ENCODE results near the gene CHID1.

The CHID1 gene

DNA sequence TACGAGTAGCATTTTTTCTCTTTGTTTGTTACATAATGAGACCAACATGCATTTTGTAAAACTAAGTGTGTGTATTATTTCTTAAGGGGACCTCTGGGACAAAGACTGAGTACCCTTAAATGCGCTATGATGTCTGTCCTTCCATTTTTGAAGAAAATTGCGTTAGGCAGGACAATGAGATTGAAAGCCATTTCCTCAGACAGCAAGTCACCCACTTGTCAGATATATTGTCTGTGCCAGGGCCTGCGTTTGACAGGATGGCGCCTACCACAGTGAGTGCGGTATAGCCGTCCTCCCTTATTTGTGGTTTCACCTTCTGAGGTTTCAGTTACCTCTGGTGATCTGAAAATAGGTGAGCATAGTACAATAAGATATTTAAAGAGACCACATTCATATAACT is 17.3 kb upstream of the CHID1 start:
- 42% methylated on average over 2 of the region's 7 CpGs for WGBS (ENCODE audit: insufficient coverage)
- ChIA-PET CTCF (interaction anchor here (0.8 to 1.4 kb wide), 2 partner anchors 18 to 24 kb away, joined by 3 to 4 read pairs; partner anchors contain the start of gene CHID1), POLR2A (no interaction called here)

DNA sequence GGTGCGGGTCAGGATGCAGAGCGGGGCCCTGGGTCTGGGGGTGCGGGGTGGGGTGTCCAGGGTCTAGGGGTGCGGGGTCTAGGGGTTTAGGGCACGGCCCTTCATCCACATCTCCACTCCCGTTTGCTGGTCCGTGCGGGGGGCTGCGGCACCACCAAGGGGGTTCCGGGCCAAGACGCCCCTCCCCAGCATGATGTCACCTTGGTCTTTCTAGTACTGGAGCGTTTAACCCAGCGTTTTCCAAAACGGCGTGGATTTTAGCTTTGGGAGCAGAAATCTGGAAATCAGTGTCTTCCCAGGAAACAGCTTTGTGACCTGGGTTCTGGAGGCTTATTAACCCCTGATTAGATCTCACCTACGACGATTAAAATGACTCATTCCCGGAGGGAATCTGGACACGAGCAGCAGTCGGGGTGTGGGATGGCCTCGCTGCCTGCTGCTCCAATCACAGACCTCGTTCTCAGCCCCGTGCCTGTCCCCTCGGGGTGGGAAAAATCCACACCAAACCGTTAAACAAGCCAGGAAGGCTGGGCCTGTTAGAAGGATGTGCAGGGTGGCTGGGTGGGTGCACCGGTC is 15.8 kb upstream of the CHID1 start:
- Histone ChIP-seq H3K4me1 (ENCODE audit: control extremely low read depth in 1 of 4, control insufficient read depth in 4 of 4, insufficient read depth in 4 of 4, low read length in 3 of 4) (peaks cover 13 to 45% (median 41%) of the 10 kb centered on the region in 4 experiments), H3K27ac (ENCODE audit: insufficient read depth in 1 of 2, low read depth in 1 of 2, low read length in 2 of 2, poor library complexity in 1 of 2, severe bottlenecking in 2 of 2) (no peak overlapping the region), H3K27me3 (replicated peaks in 2 of 5; ENCODE audit: control insufficient read depth in 4 of 5, insufficient read depth in 5 of 5, low read length in 4 of 5) (no peaks in the 10 kb centered on the region), H3K4me3 (ENCODE audit: control insufficient read depth in 1 of 7, extremely low read depth in 1 of 7, insufficient read depth in 4 of 7, low read depth in 2 of 7, low read length in 6 of 7) (peak overlapping the region; percentile 15 to 82 (median 72)), H3K9me3 (ENCODE audit: control extremely low read depth in 1 of 5, control insufficient read depth in 4 of 5, insufficient read depth in 2 of 5, low read depth in 1 of 5, low read length in 4 of 5) (no peaks in the 10 kb centered on the region), H3K36me3 (ENCODE audit: control insufficient read depth in 4 of 4, insufficient read depth in 4 of 4, low read length in 3 of 4) (peaks cover 0 to 8% (median 0%) of the 10 kb centered on the region in 4 experiments)
- 7% methylated on average over 23 of the region's 26 CpGs for WGBS (ENCODE audit: insufficient coverage)
- CTCF ChIA-PET = interaction anchor here (0.7 to 1.2 kb wide), 2 partner anchors 50 to 80 kb away, joined by 3 read pairs; no protein-coding TSS in a partner anchor
- DNase-seq = peak in 1 of 3 donors; percentile 43
- POLR2A ChIA-PET = no interaction called here

More for the DNA sequence above, 17.3 kb upstream of the CHID1 start:
- Histone ChIP-seq H3K36me3 (ENCODE audit: control insufficient read depth in 4 of 4, insufficient read depth in 4 of 4, low read length in 3 of 4) (peaks cover 0 to 8% (median 0%) of the 10 kb centered on the region in 4 experiments), H3K27me3 (replicated peaks in 2 of 5; ENCODE audit: control insufficient read depth in 4 of 5, insufficient read depth in 5 of 5, low read length in 4 of 5) (no peaks in the 10 kb centered on the region), H3K9me3 (ENCODE audit: control extremely low read depth in 1 of 5, control insufficient read depth in 4 of 5, insufficient read depth in 2 of 5, low read depth in 1 of 5, low read length in 4 of 5) (no peaks in the 10 kb centered on the region), H3K4me1 (ENCODE audit: control extremely low read depth in 1 of 4, control insufficient read depth in 4 of 4, insufficient read depth in 4 of 4, low read length in 3 of 4) (peaks cover 28 to 59% (median 55%) of the 10 kb centered on the region in 4 experiments), H3K27ac (ENCODE audit: insufficient read depth in 1 of 2, low read depth in 1 of 2, low read length in 2 of 2, poor library complexity in 1 of 2, severe bottlenecking in 2 of 2) (no peak overlapping the region), H3K4me3 (ENCODE audit: control insufficient read depth in 1 of 7, extremely low read depth in 1 of 7, insufficient read depth in 4 of 7, low read depth in 2 of 7, low read length in 6 of 7) (no peak overlapping the region)
- peak in 1 of 3 donors; percentile 38 for DNase-seq

DNA sequence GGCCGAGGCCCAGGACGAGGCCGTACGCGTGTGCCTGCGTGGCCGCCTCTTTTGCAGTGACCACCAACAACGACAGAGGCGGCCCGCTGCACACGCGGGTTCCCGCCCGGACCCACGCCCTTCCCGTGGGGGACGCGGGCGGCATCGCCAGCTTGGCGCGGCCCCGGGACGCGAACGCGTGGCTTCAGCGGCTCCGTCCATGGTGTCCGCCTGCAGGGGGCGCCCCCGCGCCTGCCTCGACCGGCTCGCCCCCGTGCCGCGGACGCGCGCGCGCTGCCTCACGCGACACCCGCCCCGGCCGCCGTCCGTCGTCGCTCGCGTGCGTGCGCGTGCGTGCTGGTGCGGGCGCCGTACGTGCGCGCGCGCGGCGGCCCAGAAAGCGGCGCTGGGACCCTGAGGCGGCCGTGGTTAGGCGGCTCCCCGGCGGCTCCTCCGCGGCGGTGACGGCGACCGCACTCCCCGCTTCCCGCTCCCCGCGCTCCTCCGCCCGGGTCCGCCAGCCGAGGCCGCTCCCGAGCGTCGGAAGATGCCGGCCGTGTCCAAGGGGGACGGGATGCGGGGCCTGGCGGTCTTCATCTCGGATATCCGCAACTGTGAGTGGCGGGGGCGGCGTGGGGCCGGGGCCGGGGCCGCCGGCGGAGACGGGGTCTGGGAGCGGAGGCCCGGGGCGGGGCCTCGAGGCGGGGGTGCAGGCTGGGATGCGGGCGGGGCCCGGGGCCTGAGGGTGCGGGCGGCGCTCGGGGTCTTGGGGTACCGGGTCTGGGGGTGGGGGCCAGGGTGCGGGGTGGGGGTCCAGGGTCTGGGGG is 15.1 kb upstream of the CHID1 start, which contains the start of gene AP2A2:
AP2A2 (plus strand) TSS at position 375 of the 806 bp plus-strand sequence; CDS start at position 527, 152 bp downstream.
- CTCF ChIA-PET = interaction anchor here (1.0 to 2.0 kb wide), 9 partner anchors 8 to 80 kb away, joined by 3 to 9 read pairs (median 4); no protein-coding TSS in a partner anchor
- Histone ChIP-seq H3K4me1 (ENCODE audit: control extremely low read depth in 1 of 4, control insufficient read depth in 4 of 4, insufficient read depth in 4 of 4, low read length in 3 of 4) (peaks cover 8 to 37% (median 33%) of the 10 kb centered on the region in 4 experiments), H3K36me3 (ENCODE audit: control insufficient read depth in 4 of 4, insufficient read depth in 4 of 4, low read length in 3 of 4) (peaks cover 0 to 8% (median 0%) of the 10 kb centered on the region in 4 experiments), H3K9me3 (ENCODE audit: control extremely low read depth in 1 of 5, control insufficient read depth in 4 of 5, insufficient read depth in 2 of 5, low read depth in 1 of 5, low read length in 4 of 5) (no peaks in the 10 kb centered on the region), H3K27me3 (replicated peaks in 2 of 5; ENCODE audit: control insufficient read depth in 4 of 5, insufficient read depth in 5 of 5, low read length in 4 of 5) (no peaks in the 10 kb centered on the region), H3K4me3 (ENCODE audit: control insufficient read depth in 1 of 7, extremely low read depth in 1 of 7, insufficient read depth in 4 of 7, low read depth in 2 of 7, low read length in 6 of 7) (peak within 1 kb of the TSS; percentile 59 to 82 (median 72)), H3K27ac (ENCODE audit: insufficient read depth in 1 of 2, low read depth in 1 of 2, low read length in 2 of 2, poor library complexity in 1 of 2, severe bottlenecking in 2 of 2) (no peak within 1 kb of the TSS)
- 4% methylated on average over 85 of the region's 124 CpGs for WGBS (ENCODE audit: insufficient coverage)
- POLR2A ChIA-PET = no interaction called here
- DNase-seq = peak; percentile 91 to 96 (median 95)

DNA sequence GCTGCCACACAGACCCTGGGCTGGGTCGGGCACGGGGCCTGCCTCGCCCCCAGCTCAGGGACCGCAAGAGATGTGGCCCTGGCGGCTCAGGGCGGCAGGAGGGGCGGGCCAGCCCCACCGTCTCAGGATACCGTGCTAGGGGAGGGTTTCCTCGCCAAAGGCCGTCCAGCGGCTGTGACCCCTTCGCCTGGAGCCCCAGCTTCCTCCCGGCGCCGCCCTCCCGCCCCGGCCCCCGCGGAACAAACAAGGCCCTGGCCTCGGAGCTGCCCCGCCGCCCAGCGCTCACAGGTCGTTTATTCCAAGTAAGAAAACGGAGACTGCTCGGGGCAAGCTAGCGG is 14.5 kb upstream of the CHID1 start:
- CTCF ChIA-PET = interaction anchor here (1.0 to 2.0 kb wide), 11 partner anchors 8 to 80 kb away, joined by 3 to 9 read pairs (median 4); no protein-coding TSS in a partner anchor
- no peaks in the 10 kb centered on the region for H3K9me3 ChIP-seq (ENCODE audit: control extremely low read depth in 1 of 5, control insufficient read depth in 4 of 5, insufficient read depth in 2 of 5, low read depth in 1 of 5, low read length in 4 of 5)
- no peak overlapping the region for H3K27ac ChIP-seq (ENCODE audit: insufficient read depth in 1 of 2, low read depth in 1 of 2, low read length in 2 of 2, poor library complexity in 1 of 2, severe bottlenecking in 2 of 2)
- peak overlapping the region in 5 of 7 experiments; percentile 46 to 82 (median 72) for H3K4me3 ChIP-seq (ENCODE audit: control insufficient read depth in 1 of 7, extremely low read depth in 1 of 7, insufficient read depth in 4 of 7, low read depth in 2 of 7, low read length in 6 of 7)
- DNase-seq = peak in 1 of 3 donors; percentile 34
- H3K36me3 ChIP-seq (ENCODE audit: control insufficient read depth in 4 of 4, insufficient read depth in 4 of 4, low read length in 3 of 4) = peaks cover 0 to 8% (median 0%) of the 10 kb centered on the region in 4 experiments
- peaks cover 8 to 37% (median 31%) of the 10 kb centered on the region in 4 experiments for H3K4me1 ChIP-seq (ENCODE audit: control extremely low read depth in 1 of 4, control insufficient read depth in 4 of 4, insufficient read depth in 4 of 4, low read length in 3 of 4)
- 40% methylated on average over 23 of the region's 28 CpGs for WGBS (ENCODE audit: insufficient coverage)
- no peaks in the 10 kb centered on the region for H3K27me3 ChIP-seq (replicated peaks in 2 of 5; ENCODE audit: control insufficient read depth in 4 of 5, insufficient read depth in 5 of 5, low read length in 4 of 5)
- POLR2A ChIA-PET = no interaction called here

DNA sequence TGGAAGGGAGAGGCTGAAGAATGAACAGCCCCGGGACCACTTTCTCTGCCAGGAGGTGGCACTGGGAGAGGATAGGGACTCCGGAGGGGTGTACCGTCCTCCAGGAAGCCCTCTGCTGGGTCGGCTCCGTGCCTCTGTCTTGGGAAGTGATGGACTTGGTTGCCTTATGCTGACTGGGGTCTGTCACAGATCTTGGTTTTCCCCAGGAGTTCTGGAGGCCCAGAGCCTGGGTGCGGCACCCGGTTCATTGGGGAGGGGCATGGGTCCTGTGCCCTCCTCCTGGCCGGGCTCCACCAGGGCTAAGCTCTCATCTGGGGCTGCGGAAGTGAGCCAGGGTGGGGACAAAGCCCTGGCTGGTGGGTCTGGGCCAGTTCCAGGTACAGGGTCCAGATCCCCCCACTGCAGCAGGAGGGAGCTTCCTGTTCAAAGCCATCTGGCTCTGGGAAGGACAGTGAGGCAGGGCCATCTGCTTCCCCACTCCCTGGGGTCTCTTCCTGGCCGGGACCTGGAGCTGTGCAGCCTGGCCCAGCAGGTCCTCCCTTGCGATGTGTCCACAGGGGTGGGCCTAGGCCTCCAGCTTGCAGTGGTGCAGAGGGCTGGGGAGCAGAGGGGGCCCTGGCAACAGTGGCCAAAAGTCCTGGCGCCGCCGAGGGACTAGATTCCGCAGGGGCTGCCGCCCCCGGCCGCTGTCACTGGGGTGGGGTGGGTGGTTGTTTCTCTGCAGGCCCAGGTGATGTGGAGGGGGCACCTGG is 14.0 kb upstream of the CHID1 start:
- ChIA-PET CTCF (interaction anchor here (1.0 to 2.0 kb wide), 11 partner anchors 9 to 79 kb away, joined by 3 to 9 read pairs (median 4); no protein-coding TSS in a partner anchor), POLR2A (interaction anchor here (0.6 kb wide), 1 partner anchor 92 kb away, joined by 3 read pairs; no protein-coding TSS in a partner anchor)
- peaks cover 0 to 8% (median 0%) of the 10 kb centered on the region in 4 experiments for H3K36me3 ChIP-seq (ENCODE audit: control insufficient read depth in 4 of 4, insufficient read depth in 4 of 4, low read length in 3 of 4)
- H3K9me3 ChIP-seq (ENCODE audit: control extremely low read depth in 1 of 5, control insufficient read depth in 4 of 5, insufficient read depth in 2 of 5, low read depth in 1 of 5, low read length in 4 of 5) = no peaks in the 10 kb centered on the region
- H3K4me1 ChIP-seq (ENCODE audit: control extremely low read depth in 1 of 4, control insufficient read depth in 4 of 4, insufficient read depth in 4 of 4, low read length in 3 of 4) = peaks cover 8 to 37% (median 30%) of the 10 kb centered on the region in 4 experiments
- H3K27me3 ChIP-seq (replicated peaks in 2 of 5; ENCODE audit: control insufficient read depth in 4 of 5, insufficient read depth in 5 of 5, low read length in 4 of 5) = no peaks in the 10 kb centered on the region
- H3K4me3 ChIP-seq (ENCODE audit: control insufficient read depth in 1 of 7, extremely low read depth in 1 of 7, insufficient read depth in 4 of 7, low read depth in 2 of 7, low read length in 6 of 7) = peak overlapping the region in 2 of 7 experiments; percentile 63 to 82
- WGBS (ENCODE audit: insufficient coverage) = 89% methylated on average over 12 of the region's 18 CpGs
- no peak overlapping the region for H3K27ac ChIP-seq (ENCODE audit: insufficient read depth in 1 of 2, low read depth in 1 of 2, low read length in 2 of 2, poor library complexity in 1 of 2, severe bottlenecking in 2 of 2)
- no peak for DNase-seq

DNA sequence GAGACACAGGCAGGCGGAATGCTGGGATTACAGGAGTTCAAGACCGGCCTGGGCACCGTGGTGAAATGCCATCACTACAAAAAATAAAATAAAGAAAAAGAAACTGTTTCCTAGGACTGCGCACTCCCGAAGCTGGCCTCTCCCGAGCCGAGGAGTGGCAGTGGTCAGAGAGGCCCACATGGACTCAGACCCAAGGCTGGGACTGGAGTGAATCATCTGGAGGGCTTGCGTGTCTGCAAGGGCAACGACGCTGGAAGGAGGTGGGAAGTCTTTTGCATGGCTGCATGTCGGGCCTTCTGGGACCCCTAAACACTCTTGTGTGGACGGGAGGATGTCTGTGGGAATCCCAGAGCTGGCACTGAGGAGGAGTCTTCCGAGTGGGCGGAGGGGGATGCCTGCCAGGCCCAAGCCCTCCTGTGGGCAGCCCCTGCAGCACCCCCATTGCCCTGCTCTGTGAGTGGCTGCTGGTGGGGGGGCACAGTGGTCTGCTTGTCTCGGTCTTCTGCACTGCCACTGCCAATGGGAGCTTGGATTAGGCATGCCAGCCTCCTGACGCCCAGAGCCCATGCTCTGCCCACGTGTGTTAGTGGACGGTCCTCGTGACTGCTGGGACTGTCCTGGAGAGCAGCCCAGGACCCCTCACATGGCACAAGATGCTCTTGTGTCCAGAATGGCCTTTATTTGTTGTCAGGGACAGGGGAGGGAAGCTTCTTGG is 13.2 kb upstream of the CHID1 start:
- H3K4me3 ChIP-seq (ENCODE audit: control insufficient read depth in 1 of 7, extremely low read depth in 1 of 7, insufficient read depth in 4 of 7, low read depth in 2 of 7, low read length in 6 of 7) = no peak overlapping the region
- H3K4me1 ChIP-seq (ENCODE audit: control extremely low read depth in 1 of 4, control insufficient read depth in 4 of 4, insufficient read depth in 4 of 4, low read length in 3 of 4) = peaks cover 8 to 32% (median 26%) of the 10 kb centered on the region in 4 experiments
- WGBS (ENCODE audit: insufficient coverage) = 98% methylated on average over 18 of the region's 19 CpGs
- H3K36me3 ChIP-seq (ENCODE audit: control insufficient read depth in 4 of 4, insufficient read depth in 4 of 4, low read length in 3 of 4) = peaks cover 0 to 5% (median 0%) of the 10 kb centered on the region in 4 experiments
- no peak for DNase-seq
- POLR2A ChIA-PET = interaction anchor here (0.6 kb wide), 1 partner anchor 93 kb away, joined by 3 read pairs; no protein-coding TSS in a partner anchor
- CTCF ChIA-PET = interaction anchor here (1.1 to 2.0 kb wide), 7 partner anchors 9 to 79 kb away, joined by 3 to 9 read pairs (median 4); no protein-coding TSS in a partner anchor
- no peaks in the 10 kb centered on the region for H3K27me3 ChIP-seq (replicated peaks in 2 of 5; ENCODE audit: control insufficient read depth in 4 of 5, insufficient read depth in 5 of 5, low read length in 4 of 5)
- no peaks in the 10 kb centered on the region for H3K9me3 ChIP-seq (ENCODE audit: control extremely low read depth in 1 of 5, control insufficient read depth in 4 of 5, insufficient read depth in 2 of 5, low read depth in 1 of 5, low read length in 4 of 5)
- H3K27ac ChIP-seq (ENCODE audit: insufficient read depth in 1 of 2, low read depth in 1 of 2, low read length in 2 of 2, poor library complexity in 1 of 2, severe bottlenecking in 2 of 2) = no peak overlapping the region
